ENCODE results near the gene SLMAP.

DNA sequence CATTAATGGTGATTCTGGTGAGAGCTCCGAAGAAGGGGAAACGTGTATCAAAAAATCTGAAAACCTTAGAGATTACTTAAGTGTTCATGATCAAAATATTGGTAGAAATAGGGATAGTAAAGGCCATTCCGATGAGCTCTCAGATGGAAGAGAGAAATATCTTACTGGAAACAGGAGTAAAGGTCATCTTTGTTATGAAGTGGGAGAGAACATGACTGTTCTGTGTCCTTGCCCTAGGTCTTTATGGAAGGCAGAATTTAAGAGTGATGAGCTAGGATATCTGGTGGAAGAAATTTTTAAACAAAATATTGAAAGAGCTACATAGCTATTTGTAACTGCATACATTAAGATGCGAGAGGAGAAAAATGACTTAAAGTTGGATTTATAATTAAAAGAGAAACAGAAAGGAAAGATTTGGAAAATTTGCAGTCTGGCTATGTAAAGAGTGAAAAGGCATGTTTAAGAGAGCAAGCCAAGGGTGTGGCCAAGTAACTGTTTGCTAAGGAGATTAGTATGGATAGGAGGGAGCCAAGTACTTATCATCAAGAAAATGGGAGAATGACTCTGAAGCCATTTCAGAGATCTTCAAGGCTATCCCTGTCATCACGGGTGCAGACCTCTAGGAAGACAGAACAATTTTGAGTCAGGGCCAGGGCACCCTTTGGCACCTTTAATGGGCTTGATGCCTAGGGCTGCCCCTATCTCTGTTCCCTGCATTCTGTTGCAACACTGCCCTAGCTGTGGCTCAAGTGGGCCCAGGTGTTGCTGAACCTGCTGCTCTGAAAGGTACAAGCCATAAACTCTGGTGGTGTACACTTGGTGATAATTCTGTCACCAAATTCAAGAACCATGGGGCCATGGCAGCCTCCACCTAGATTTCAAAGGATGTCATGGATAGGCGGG lies 27.3 kb downstream of the SLMAP start:
- TF ChIP-seq, protein P1, sequence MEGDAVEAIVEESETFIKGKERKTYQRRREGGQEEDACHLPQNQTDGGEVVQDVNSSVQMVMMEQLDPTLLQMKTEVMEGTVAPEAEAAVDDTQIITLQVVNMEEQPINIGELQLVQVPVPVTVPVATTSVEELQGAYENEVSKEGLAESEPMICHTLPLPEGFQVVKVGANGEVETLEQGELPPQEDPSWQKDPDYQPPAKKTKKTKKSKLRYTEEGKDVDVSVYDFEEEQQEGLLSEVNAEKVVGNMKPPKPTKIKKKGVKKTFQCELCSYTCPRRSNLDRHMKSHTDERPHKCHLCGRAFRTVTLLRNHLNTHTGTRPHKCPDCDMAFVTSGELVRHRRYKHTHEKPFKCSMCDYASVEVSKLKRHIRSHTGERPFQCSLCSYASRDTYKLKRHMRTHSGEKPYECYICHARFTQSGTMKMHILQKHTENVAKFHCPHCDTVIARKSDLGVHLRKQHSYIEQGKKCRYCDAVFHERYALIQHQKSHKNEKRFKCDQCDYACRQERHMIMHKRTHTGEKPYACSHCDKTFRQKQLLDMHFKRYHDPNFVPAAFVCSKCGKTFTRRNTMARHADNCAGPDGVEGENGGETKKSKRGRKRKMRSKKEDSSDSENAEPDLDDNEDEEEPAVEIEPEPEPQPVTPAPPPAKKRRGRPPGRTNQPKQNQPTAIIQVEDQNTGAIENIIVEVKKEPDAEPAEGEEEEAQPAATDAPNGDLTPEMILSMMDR (IDR thresholded peaks at IDR 0.05 in 4 of 5, conservative IDR thresholded peaks at IDR 0.05 in 1 of 5) = no peak
- TF ChIP-seq POLR2A (IDR thresholded peaks at IDR 0.05) = no peak
